Measurements from ENCODE around the gene MSH4.
"Not testable (repeated sequence)": the region's sequence is repeated elsewhere in the genome, so short reads cannot be mapped to it uniquely, and the experiment has no call there.

The MSH4 gene

DNA sequence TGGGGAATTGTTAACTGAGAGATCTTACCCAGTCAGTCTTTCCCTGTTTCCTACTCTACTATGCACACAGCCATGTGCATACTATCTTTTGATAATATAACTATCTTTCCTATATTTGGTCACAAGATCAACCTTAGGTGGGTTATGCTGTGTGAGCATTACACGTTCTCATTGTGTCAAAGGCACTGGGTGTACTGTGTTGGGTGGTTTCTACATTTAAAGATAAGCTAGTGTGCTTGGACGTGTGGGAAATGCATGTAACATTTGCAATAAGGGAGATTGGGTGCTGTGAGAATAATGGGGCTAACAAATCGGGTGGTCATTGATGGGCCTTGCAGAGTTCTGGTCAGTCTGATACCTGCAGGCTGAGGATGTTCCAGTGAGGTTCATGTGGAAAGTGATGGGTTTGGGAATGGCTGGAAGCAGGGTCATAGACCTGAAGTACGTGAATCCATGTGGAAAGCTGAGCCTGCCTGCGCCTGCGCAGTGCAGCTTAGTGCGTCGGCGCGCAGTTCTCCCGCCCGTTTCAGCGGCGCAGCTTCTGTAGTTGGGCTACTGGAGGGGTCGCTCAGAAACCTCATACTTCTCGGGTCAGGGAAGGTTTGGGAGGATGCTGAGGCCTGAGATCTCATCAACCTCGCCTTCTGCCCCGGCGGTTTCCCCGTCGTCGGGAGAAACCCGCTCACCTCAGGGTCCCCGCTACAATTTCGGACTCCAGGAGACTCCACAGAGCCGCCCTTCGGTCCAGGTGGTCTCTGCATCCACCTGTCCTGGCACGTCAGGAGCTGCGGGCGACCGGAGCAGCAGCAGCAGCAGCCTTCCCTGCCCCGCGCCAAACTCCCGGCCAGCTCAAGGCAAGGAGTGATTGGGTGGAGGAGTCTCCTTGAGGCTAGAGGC is at the start of gene MSH4:
Gene MSH4 (plus strand): TSS at position 507 of the 897 bp plus-strand sequence. CDS start 104 bp downstream, at position 611.
- no peak for DNase-seq

DNA sequence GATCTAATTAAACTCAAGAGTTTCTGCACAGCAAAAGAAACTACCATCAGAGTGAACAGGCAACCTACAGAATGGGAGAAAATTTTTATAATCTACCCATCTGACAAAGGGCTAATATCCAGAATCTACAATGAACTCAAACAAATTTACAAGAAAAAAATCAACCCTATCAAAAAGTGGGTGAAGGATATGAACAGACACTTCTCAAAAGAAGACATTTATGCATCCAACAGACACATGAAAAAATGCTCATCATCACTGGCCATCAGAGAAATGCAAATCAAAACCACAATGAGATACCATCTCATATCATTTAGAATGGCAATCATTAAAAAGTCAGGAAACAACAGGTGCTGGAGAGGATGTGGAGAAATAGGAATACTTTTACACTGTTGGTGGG is 39.5 kb upstream of the MSH4 start:
- DNase-seq = not testable (repeated sequence)

DNA sequence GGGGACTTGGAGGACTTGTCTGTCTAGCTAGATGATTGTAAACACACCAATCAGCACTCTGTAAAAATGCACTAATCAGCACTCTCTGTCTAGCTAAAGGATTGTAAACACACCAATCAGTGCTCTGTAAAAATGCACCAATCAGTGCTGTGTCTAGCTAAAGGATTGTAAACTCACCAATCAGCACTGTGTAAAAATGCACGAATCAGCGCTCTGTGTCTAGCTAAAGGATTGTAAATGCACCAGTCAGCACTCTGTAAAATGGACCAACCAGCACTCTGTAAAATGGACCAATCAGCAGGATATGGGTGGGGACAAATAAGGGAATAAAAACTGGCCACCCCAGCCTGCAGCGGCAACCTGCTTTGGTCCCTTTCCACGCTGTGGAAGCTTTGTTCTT is 38.1 kb upstream of the MSH4 start:
- not testable (repeated sequence) for DNase-seq

DNA sequence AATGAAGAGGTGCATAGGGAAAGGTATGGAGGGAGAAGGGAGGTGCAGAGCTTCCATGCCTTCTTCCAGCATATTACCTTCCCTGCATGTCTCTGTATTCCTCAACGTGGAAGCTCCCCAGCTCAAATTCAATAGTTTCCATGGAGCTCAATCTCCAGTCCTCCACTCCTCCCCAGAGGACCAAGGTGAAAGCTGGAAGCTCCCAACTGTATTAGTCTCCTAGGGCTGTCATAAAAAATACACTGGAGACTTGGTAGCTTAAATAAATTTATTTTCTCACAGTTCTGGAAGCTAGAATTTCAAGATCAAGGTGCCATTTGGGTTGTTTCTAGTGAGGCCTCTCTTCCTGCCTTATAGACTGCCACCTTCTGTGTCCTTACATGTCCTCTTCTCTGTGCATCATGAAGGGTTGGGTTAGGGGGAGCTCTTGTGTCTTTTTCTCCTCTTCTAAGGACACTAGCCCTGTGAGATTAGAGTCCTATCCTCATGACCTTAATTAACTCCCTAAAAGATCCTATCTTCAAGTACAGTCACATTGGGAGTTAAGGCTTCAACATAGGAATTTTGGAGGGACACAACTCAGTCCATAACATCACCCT is 32.5 kb upstream of the MSH4 start:
- DNase-seq = no peak

DNA sequence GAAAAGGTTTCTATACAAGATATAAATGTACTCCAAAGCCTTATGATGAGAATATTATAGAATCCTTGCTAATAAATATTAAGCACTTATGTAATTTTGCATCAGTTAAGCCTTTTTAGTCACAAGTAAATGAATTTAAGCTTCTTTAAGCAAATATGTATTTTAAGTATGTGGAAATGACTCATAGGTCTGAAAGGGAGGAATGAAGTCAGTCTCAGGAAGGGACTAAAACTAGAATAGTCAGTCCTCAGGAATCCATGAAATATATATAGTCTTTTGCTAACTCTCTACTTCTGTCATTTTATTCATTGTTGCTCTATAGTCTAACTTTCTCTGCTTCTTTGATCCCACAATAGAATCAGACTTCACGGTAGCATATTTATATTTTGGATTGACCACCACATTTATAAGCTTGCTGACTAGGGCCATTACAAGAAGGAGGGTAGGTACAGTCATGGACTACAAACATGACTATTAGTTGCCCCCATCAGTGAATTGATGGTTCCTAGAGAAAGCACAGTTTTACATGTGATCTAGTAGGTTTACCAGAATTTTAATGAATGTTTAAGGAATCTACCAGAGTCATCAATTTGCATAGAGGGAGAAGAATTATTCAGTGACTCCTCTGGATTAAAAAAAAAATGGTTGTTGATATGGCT is 30.9 kb upstream of the MSH4 start:
- DNase-seq = no peak

DNA sequence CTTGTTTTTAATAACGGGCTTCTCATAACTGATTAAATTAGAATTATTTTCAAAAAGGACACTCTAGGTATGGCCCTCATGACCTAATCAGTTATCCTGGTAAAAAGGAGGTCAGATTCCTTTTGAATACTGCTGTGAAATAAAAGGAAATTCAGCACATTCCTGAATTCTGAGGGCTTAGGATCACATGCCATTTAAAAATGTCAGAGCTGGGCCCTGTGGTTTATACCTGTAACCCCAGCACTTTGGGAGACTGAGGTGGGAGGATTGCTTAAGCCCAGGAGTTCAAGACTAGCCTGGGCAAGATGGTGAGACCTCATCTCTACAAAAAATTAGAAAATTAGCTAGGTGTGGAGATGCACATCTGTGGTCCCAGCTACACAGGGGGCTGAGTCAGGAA is 28.7 kb upstream of the MSH4 start:
- DNase-seq = no peak

DNA sequence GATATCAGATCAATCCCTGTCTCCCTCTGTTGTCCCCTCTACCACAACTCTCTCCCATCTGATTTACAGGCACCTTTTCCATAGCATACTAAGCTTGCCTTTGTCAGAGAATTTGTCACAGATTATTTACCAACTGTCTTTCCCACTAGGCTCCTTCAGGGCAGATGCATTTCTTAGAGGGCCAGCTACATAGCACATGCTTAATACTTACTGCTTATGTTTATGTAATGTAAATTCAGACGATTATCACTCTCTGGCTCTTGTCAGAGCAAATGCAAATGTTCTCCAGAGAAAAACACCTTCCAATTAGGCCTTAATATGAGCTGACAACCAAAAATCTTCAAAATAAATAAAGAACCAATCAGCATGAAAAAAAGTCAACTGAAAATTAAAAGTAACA is 25.9 kb upstream of the MSH4 start:
- DNase-seq = no peak

DNA sequence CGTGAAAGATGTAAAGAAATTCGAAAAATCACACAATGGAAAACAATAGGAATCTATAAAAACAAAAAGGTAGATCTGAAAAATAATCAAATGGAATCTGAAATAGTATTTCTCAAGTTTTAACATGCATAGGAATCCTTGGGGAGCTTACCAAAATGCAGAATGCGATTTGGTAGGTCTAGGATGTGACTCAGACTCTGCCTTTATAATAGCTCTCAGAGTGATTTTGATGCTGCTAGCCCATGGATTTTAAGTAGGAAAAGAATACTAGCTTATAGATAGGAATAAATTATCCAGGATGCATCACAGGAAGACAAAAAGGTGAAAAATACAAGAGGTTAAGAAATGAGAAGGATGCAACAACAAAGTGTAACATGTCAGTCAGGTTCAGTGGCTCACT is 24.7 kb upstream of the MSH4 start:
- DNase-seq = no peak

DNA sequence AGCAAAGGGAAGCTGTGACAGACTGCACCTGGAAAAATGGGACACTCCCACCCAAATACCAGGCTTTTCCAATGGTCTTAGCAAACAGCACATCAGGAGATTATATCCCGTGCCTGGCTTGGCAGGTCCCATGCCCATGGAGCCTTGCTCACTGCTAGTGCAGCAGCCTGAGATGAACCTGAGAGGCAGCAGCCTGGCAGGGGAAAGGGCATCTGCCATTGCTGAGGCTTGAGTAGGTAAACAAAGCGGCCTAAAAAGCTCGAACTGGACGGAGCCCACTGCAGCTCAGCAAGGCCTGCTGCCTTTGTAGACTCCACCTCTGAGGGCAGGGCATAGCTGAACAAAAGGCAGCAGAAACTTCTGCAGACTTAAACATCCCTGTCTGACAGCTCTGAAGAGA is 18.9 kb upstream of the MSH4 start:
- not testable (repeated sequence) for DNase-seq

DNA sequence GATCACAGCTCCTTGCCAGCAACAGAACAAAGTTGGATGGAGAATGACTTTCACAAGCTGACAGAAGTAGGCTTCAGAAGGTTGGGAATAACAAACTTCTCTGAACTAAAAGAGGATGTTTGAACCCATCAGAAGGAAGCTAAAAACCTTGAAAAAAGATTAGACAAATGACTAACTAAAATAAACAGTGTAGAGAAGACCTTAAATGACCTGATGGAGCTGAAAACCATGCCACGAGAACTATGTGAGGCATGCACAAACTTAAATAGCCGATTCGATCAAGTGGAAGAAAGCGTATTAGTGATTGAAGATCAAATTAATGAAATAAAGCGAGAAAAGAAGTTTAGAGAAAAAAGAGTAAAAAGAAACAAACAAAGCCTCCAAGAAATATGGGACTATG is 18.0 kb upstream of the MSH4 start:
- DNase-seq = not testable (repeated sequence)

DNA sequence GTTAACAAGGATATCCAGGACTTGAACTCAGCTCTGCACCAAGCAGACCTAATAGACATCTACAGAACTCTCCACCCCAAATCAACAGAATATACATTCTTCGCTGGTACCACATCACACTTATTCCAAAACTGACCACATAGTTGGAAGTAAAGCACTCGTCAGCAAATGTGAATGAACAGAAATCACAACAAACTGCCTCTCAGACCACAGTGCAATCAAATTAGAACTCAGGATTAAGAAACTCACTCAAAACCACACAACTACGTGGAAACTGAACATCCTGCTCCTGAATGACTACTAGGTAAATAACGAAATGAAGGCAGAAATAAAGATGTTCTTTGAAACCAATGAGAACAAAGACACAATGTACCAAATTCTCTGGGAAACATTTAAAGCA is 16.5 kb upstream of the MSH4 start:
- DNase-seq = not testable (repeated sequence)

DNA sequence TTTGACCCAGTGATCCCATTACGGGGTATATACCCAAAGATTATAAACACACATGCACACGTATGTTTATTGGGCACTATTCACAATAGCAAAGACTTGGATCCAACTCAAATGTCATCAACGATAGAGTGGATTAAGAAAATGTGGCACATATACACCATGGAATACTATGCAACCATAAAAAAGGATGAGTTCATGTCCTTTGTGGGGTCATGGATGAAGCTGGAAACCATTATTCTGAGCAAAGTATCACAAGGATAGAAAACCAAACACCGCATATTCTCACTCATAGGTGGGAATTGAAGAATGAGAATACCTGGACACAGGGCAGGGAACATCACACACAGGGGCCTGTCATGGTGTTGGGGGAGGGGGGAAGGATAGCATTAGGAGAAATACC is 12.8 kb upstream of the MSH4 start:
- not testable (repeated sequence) for DNase-seq

DNA sequence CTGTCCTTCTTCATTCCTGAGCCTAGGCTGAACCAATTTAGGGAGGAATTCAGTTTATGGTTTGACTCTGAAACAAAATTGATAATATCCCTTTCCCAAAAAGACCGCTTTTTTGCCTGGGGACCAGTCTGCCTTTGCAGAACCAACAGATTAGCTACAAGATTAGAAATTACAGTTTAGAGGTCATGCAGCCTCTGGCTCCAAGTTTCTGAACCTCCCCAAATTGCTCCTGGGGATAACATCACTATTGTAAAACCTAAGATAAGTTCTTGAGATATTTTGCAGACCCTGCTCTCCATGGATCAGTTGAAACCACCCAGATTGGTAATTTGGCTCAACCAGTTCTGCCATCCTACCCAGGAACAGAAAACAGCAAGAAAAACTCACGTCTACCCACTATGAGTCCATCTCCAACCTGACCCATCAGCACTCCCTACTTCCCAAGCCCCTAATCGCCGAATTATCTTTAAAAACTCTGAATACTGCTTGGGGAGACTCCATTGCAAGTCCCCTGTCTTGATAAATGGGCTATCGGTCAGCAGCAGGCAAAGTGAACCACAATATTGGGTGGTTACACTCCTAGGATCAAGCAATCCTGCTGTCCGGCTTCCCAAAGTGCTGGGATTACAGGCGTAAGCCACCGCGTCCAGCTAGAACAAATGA is 11.2 kb upstream of the MSH4 start:
- no peak for DNase-seq

DNA sequence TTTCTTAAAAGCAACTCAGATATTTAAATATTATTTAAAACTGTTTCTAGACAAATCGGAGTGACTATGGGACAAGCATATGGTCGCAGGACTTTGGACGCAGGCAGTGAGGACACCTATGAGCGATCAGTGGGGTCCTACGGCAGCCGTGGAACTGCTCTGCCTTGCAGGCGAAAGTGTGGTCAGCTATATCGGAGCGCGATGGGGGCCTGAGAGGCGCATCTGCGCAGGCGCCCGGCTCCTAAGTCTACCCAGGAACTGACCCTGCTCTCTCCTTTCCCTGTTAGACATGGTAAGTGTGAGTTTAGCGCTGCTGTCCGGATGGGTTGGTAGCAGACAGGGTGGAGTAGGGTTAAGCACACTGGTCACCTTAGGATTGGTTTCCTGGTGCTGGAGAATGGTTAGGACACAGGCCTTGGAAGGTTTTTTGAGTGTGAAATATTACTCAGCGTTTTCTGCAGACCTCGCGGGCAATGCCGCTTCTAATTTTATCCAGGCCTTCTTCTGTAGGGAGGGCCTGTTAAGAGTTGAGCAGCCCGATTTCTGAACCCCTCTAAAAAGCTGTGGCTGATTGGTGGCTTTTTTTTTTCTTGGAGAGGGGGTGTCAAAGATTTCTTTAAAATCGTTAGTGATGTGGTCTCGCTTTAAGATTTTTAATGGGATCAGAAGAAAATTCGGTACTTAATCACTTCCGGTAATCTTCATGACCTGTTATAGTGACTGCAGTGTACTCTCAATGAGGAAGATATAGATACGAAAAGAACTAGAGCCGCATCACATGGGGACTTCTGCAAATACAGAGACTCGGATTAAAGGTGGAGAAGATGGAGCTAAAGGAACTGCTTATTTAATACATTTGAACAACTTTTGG is 10.5 kb upstream of the MSH4 start, which contains the start of gene RABGGTB:
Gene RABGGTB (plus strand): TSS at position 274 of the 871 bp plus-strand sequence. CDS start 16 bp downstream, at position 290.
- DNase-seq = peak; percentile 69

DNA sequence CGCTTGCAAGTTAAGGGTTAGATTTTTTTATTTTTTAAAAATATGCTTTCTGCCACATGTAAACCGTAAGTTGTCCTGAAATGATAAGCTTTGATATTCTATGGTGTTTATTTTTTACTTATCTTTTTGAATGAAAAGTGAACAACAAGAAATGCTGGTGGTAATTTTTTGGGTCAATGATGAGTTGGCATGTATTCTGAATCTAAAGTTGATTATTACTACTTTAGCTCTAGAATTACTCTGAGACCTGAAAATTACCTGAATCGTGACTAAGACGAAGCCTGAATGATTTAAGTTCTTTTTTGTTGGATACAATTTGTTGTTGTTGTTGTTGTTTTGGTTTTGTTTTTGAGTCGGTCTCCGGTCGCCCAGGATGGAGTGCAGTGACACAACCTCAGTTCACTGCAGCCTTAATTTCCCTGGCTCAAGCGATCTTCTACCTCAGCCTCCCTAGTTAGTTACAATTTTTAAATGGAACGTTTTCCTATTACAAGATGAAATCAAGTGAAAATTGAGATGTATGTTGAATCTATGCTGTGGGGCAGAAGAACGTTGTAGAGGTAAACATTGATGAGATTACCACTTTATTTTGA is 9.7 kb upstream of the MSH4 start:
- no peak for DNase-seq

DNA sequence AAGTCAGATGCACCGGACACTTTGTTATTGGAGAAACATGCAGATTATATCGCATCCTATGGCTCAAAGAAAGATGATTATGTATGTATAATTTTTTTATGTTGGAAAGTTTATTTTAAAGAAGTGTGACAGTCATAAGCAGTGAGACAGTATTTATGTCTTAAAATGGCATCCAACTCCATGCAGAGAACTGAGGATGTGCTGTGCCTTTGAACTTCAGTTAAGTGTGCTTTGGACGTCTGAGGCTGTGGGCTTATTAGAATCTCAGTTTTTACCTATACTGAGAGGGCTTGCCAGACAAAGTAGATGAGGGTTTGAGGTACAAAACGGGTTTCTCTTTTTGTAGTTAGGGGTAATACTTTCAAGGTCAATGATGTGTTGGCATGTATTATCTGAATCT is 9.2 kb upstream of the MSH4 start:
- no peak for DNase-seq

DNA sequence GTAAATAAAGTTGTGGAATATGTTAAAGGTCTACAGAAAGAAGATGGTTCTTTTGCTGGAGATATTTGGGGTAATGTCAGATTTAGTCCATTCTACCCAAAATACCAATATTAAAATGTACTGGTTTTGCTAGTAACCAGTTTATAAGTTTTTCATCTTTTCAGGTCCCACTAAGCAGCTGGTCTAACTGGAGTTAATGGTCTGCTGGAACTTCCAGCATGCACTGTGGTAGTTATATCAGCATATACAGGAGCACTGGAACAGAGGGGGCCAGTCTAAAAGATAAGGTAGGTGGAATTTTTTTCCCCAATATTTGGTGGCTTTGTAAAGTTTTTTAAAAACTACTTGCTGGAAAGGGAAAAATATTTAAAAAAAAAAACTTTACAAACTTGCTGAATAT is 6.7 kb upstream of the MSH4 start:
- no peak for DNase-seq

DNA sequence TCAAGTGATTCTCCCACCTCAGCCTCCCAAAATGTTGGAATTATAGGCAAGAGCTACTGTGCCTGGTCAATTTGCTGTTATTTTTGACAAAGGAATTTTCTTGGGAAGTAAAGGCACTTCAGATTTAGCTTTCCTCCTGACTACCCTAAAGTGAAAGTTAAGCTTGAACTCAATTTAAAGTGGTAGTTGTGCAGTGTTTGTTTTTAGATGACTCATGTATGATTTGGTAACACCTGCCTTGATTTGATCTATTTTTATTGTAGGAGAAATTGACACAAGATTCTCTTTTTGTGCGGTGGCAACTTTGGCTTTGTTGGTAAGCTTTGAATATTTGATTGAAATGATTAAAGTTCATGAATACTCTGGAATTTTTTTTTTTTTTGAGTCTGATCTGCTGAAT is 5.7 kb upstream of the MSH4 start:
- no peak for DNase-seq

DNA sequence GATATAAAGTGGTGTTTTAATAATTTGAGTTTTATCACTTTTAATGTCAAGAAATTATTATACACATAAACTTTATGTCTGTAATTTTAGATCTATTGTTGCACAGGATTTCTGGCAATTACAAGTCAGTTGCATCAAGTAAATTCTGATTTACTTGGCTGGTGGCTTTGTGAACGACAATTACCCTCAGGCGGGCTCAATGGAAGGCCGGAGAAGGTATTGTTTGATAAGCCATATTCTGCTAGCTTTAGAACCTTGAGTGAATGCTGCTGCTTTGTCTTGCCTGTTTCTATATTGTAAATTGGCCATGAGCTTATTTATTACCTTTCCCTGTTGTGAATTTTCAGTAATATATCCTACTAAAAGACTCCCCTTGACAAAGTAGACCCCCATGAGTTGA is 4.6 kb upstream of the MSH4 start:
- DNase-seq = no peak

DNA sequence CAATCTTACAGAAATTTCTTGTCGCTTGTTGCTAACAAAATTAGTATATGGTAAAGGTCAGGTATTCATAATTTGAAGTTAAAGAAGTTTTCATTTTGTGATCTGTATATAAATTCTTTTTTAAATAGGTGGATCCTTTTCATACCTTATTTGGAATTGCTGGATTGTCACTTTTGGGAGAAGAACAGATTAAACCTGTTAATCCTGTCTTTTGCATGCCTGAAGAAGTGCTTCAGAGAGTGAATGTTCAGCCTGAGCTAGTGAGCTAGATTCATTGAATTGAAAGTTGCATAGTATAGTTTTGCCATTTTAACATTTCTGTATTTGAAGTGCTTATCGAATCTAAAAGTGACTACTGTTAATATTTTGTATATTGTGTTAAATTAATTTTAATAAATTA is 2.3 kb upstream of the MSH4 start:
- no peak for DNase-seq

DNA sequence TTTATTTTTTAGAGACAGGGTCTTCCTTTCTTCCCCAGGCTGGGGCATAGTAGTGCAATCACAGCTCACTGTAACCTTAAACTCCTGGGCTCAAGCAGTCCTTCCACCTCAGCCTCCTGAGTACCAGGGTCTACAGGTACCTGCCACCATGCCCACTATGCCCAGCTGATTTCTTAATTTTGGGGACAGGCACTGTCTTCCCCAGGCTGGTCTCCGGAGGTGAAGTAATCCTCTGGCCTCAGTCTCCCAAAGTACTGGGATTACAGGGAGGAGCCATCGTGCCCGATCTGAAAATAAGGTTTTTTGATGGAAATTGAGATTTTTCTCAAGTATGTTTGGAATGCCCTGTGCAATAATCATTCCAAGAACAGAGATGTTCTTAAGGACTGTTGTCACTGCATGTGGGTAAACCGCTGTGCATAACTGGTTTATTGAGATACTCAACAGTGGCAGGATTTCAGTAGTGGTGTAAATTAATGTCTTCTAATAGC is 934 bp upstream of the MSH4 start:
- no peak for DNase-seq

DNA sequence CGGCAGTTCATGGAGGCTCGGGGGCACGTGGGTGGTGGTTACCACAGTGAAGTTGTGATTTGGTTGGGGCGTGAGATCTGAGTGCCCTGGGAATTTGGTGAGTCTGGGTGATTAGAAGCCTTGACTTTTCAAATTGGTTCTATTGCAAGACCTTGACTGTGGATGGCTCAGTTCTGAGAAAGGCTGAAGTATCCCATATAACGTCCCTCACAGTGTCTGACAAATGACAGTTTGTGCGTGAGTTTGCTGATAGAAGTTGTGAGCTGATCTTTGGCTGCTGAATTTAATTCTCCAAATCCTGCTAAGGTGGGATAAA is 549 bp downstream of the MSH4 start:
- no peak for DNase-seq

All from NCI-H187 treated with DMSO at 0.1 percent for 48 hours (cell line).